GM21723 (cell line): ENCODE data around the gene PCBP4.
"Not testable (repeated sequence)": the region's sequence is repeated elsewhere in the genome, so short reads cannot be mapped to it uniquely, and the experiment has no call there.

Source experiments
- ATAC-seq: cut with Tn5 transposase; IDR thresholded peaks from one replicate; pipeline ENCODE4 v1.9.1; 2021; ENCODE audit warnings: mild to moderate bottlenecking, moderate library complexity; ENCODE audit not compliant: unreplicated experiment

The PCBP4 gene

DNA sequence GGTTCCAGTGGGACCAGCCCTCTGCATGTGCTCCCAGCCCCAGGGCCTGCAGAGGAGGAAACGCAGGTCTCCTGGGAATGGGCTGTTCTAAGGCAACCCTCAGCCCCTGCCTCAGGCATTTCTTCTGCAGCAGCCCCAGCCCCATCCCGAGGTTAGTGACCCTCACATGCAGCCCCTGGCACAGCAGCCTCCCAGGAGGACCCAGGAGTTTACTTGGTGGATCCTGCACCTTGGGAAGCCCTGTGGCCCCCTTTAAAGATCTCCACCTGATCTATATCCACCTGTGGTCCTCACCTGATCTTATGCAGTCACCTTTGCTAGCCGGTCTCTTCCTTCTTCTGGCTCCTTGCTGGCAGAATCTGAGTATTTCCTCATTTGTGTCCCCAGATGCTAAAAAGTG, 38.3 kb downstream of the PCBP4 start:
- ATAC-seq = not testable (repeated sequence)

GRCh38 chr3:51928438-51928837, 38.8 kb downstream of the PCBP4 start:
- no peak for ATAC-seq

DNA sequence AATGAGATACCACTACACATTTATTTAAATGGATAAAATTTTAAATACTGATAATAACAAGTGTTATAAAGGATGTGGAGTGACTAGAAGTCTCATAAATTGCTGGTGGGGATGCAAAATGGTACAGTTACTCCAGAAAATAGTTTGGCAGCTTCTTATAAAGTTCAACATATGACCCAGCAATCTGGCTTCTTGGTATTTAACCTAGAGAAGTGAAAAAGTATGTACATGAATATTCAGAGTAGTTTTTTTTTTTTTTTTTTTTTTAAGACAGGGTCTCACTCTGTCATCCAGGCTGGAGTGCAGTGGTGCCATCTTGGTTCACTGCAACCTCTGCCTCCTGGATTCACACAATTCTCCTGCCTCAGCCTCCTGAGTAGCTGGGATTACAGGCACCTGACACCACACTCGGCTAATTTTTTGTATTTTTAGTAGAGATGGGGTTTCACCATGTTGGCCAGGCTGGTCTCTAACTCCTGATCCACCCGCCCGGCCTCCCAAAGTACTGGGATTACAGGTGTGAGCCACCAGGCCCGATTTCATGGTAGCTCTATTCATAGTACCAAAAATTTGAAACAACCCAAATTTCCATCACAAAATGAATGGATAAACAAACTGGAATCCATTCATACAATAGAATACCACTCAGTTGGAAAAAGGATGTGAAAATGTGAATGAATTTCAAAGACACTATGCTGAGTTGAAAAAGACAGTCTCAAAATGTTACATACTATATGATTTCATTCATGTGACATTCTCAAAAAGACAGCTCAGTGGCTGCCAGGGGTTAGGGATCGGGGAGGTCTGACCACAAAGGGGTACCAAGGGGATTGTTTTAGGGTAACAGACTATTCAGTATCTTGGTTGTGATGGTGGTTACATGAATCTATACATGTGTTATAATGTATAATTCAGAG, 39.9 kb downstream of the PCBP4 start:
- no peak for ATAC-seq

- ATAC-seq = no peak
These were observed 46.1 kb downstream of the PCBP4 start for GRCh38 chr3:51921081-51921578.

DNA sequence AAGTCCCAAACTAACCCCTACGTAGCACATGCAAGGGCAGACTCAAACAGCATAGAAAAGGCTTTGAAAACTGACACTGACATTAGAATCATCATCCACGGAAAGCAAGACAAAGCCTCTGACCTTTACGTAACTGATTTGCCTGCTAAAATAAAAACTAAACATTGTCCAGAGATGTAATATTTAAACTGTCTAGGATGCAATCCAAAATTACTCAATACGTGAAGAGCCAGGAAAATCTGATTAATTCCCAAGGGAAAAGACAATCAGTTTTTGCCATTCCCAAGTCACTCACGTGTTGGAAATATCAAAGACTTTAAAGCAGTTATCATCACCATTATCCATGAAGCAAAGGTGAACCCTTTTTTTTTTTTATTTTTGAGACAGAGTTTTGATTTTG, 50.8 kb downstream of the PCBP4 start:
- no peak for ATAC-seq

GRCh38 chr3:51908026-51908425, 59.2 kb downstream of the PCBP4 start:
- no peak for ATAC-seq
